NCI-H146 treated with DMSO at 0.1 percent for 48 hours (cell line): ENCODE results near the gene CYP4F12.
"Not testable (repeated sequence)": the region's sequence is repeated elsewhere in the genome, so short reads cannot be mapped to it uniquely, and the experiment has no call there.

Source experiments
- DNase-seq: peaks from one replicate; lab custom pipeline; 2025; ENCODE audit not compliant: unreplicated experiment; lab: John Stamatoyannopoulos, UW

The CYP4F12 gene

DNA sequence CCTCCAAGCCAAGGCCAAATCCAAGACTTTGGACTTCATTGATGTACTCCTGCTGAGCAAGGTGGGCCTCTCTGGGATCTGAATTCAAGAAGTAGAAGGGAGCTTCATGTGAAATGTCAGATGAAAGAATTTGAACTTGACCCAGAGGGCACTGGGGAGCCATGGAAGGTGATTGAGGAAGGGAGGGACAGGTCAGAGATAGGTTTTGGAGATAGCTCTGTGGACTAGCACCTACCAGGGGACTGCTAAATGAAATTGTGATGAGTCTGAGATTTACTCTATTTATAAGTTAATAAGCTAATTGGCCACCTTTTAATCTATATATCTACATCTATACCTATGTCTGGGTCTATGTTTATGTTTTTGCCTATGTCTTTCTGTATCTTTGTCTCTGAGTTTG lies 22.8 kb upstream of the CYP4F12 start:
- not testable (repeated sequence) for DNase-seq

DNA sequence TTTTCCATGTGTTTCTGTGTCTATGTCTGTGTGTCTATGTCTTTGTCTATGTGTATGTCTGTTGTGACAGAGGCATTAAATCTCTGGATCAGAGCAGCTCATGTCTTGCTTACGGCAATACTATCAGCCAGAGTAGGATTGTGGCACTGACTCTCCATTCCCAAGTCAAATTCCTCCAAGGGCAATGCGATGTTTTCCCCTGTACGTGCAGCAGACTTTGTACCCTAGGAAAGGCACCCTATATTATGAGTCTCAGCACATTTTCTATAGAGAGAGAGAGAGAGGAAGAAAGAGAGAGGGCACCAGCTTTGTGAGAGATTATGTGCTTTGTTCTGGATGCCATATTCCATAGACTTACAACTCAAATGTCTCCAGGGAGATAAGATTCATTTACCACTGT lies 21.1 kb upstream of the CYP4F12 start:
- no peak for DNase-seq

DNA sequence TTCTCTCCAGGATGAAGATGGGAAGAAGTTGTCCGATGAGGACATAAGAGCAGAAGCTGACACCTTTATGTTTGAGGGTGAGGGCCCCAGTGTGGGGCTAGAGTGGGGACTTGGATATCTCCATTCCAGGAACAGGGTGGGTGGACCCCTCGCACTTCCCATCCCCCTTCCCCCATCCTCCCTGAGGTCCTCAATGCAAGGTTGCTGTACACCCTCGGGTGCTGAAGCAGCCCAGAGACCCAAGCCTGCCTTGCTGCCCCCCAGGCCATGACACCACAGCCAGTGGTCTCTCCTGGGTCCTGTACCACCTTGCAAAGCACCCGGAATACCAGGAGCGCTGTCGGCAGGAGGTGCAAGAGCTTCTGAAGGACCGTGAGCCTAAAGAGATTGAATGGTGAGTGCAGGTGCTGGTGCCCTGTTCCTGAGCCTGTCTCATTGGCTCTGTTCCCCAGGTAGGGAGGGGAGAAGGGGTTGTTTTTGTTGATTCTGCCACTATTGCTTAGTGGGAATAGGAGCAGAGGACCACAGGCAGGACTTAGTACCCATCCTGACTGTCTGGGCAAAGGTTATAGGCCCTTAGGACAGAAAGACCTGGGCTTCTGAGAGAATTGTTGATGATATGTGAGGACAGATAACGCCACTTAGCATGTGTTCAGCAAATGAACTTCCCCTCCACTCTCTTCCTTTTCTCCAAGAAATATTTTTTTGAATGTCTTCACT lies 20.2 kb upstream of the CYP4F12 start:
- no peak for DNase-seq

DNA sequence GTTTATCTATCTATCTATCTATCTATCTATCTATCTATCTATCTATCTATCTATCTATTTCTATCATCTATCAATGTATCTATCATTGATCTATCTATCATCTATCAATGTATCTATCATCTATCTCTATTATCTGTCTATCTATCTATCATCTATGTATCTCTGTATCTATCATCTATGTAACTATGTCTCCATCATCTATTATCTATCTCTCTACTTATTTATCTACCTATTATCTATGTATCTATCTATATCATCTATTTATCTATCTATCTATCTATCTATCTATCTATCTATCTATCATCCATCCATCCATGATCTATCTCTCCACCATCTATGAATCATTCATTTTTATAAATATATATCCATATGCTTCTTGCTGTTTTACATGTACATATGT lies 16.4 kb upstream of the CYP4F12 start:
- no peak for DNase-seq

DNA sequence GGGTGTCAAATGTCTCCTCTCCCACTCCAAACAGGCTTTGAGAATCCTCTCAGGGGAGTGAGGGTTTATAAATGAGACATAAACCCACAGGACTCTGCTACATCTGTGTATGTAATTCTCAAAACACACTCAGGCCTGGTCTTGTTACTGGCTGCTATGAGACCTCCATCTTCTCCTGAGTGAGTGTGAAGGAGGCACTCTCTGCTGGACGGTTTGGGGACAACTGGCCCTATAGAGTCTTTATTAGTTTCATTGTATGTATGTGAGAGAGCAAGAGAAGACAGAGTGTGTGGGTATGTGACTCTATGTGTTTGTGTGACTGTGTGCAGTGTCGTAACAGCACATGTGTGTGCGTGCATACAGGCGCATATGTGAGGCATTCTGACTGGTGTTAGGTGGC lies 9.6 kb upstream of the CYP4F12 start:
- no peak for DNase-seq

DNA sequence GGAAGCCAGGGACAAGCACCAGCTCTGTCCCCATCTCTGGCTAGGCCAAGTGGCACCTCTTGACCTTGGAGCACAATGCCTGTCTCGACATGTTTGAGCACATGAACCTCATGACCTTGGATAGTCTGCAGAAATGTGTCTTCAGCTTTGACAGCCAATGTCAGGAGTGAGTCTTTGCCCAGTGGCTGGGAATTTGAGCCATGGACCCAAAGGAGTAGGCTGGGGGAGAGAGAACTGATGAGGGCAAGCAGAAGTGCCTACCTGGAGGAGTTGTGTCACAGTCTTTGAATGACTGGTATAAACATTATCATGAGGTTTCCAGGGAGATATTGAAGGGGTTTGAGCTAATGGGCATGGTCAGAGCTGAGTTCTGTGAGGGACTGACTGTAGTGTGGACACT lies 6.7 kb upstream of the CYP4F12 start:
- no peak for DNase-seq

DNA sequence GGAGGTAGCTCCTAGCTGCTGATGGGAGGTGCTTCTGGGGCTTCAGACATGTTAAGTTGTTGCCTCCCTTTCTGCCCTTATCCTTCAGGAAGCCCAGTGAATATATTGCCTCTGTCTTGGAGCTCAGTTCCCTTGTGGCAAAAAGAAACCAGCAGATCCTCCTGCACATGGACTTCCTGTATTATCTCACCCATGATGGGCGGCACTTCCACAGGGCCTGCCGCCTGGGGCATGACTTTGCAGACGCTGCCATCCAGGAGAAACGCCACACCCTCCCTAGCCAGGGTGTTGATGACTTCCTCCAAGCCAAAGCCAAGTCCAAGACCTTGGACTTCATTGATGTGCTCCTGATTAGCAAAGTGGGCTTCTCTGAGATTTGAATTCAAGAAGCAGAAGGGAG lies 6.0 kb upstream of the CYP4F12 start:
- no peak for DNase-seq

DNA sequence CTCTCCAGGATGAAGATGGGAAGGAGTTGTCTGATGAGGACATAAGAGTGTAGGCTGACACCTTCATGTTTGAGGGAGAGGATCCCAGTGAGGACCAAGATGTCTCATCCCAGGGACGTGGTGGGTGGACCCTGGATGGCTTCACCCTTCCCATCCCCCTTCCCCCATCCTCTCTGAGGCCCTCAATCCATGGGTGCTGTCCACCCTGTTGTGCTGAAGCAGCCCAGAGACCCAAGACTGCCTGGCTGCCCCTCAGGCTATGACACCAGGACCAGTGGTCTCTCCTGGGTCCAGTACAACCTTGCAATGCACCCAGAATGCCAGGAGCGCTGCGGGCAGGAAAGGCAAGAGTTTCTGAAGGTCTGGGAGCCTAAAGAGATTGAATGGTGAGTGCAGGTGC lies 3.4 kb upstream of the CYP4F12 start:
- DNase-seq = no peak

DNA sequence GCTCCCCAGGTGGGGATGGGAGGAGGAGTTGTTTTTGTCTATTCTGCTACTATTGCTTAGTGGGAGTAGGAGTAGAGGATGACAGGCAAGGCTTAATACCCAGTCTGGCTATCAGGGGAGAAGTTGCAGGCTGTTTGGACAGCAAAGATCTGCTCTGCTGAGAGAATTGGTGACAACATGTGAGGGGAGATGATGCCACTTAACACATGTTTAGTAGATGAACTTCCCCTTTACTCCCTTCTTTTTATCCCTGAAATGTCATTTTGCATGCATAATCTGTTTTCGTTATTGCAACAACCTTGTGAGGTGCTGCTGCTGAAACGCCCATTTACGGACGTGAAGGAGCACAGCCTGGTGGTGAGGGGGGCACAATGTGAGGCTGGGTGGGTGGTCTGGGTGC lies 3.0 kb upstream of the CYP4F12 start:
- DNase-seq = no peak

DNA sequence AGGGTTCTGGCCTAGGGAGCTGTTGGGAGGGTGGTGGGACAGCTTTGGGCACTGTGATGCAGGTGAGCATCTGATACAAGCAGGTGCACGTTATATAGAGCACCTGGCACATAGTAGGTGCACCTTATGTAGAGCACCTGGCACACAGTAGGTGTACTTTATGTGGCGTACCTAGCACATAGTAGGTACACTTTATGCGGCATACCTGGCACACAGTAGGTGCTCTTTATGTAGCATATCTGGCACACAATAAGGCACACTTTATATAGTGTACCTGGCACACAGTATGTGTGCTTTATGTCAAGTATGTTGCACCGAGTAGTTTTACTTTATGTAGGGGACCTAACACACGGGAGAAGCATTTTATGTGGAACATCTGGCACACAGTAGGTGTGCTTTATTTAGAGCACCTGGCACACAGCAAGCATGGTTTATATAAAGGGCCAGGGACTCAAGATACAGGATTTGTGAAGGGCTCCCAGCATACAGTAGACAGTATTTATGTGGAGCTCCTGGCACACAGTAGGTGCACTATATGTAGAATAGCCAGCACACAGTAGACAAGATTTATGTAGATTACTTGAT lies 1.6 kb upstream of the CYP4F12 start:
- DNase-seq = no peak

DNA sequence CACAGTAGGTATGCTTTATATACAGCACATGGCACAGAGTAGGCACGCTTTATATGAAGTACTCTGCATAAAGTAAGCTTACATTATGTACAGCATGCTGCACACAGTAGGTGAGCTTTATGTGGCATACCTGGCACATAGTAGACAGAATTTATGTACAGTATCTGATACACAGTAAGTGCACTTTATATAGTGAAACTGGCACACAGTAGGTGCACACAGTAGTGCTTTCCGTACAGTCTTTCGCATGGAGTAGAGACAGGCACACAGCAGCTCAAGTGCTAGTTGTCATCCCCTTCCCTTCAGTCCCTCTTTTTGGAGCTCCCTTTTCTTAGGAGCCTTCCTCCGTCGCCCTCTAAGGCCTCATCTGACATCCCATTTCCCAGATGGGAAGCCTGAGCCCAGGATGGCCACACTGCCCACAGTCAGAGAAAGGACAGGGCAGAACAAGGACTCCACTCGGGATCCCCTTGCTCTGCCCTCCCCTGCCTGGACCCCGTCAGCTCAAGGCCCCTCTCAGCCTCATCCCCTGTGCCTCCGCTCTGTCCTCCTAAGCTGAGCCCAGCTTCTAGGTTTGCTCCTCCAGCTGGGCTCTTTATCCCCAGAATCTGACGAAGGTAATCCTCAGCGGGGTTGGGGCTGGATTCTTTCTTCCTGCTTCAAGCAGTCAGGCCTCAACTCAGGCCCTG lies 852 bp upstream of the CYP4F12 start:
- no peak for DNase-seq

DNA sequence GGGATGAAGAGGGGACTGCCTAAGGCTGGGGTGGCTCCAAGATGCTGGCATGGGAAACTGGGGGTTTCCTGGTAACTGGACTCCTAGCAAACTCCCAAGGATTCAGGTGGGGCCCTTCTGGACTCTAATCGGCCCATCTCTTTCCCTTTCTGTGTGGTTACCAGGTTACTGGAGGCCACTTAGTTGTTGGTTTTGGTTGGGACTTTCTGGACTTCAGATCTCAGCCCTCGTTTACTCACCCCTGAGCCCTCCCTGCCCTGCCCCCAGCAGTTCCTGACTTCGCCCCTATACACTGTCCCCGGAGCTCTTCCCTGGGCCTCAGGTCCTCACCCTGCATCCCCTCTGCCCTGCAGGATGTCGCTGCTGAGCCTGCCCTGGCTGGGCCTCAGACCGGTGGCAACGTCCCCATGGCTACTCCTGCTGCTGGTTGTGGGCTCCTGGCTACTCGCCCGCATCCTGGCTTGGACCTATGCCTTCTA lies 328 bp downstream of the CYP4F12 start:
- no peak for DNase-seq

DNA sequence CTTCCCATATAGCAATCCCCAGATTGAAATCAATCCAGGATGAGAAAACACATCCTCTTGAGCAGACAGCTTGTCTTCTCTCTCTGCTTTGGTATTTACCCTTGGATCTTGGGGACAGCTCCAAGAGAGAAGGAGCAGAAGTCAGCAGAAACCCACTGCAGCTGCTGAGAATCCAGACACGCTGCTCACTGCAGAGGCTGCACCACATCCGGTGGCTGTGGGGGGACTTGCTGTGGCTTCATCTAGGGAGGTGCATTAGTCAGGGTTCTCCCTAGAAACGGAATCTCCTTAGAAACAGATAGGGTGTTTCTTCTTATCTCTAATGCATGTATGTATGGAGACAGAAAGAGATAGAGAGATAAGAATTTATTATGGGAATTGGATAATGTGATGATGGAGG lies 2.7 kb downstream of the CYP4F12 start:
- DNase-seq = no peak

DNA sequence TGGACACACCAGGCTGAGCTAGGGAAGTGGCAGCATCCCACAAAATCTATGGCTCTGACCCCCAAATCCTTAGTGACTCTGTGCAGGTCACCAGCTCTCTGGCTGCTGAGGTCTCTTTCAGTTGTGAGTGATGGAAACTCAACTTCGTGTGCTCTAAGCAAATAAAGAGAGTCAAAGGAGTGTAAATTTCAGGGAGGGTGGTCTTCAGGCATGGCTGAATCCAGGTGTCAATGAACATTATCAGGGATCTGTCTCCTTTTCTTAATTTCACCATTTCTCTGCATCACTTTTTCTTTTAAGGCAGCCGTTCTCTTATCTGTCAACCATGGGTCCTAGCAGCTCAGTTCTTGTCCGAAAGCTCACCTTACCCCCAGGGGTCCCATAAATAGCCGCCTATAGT lies 6.2 kb downstream of the CYP4F12 start:
- DNase-seq = no peak

DNA sequence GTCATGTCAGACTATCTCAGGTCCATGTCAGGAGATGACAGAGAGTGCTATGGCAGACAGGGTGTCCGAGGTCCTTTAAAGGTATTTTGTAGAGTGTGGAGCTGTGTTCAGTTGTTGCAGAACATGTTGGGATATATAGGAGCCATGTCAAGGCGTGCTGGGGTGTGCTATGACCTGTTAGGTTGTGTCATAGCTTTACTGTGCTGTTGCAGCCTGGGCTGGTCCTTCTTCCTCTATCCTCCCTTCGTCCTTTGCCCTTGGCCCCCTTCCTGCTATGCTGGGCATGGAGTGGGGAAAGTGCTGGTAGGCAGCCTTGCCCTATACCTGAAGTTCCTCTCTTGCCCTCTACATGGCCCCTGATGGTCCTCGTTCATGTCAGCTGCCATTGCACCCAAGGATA lies 7.0 kb downstream of the CYP4F12 start:
- not testable (repeated sequence) for DNase-seq

DNA sequence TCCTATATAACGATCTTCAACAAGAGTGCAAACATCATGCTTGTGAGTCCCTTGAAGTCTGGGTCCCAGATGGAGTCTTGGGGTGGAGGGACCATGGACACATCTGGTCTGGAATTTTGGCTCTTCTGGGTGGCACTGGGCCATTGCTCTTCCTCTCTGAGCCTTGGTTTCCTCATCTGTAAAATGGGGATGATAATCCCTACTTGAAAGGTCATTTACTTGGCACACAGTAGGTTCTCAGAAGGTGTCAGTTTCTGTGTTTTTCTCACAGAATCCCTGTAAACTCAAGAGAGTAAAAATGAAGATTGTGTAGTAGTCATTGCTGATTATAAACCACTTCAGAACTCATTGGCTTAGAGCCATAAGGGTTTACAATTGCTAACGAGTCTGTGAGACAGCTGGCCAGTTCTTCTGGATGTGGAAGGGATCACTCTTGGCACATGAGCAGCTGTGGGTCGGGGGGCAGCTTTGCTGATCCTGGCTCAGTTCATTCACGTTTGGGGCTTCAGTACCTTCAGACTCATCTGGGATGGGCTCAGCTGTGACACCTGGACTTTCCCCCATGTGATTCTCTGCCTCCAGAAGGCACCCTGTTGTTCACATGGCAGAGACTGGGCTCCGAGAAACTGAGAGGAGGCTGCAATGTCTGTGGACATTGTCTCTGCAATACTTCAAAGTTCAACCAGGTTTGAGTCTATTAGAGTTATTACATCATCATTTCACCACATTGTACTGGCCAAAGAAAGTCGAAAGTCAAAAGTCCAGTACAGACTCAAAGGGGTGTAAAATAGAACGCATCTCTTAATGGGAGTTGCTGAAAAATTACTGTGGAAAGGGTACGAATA lies 7.8 kb downstream of the CYP4F12 start:
- DNase-seq = no peak

DNA sequence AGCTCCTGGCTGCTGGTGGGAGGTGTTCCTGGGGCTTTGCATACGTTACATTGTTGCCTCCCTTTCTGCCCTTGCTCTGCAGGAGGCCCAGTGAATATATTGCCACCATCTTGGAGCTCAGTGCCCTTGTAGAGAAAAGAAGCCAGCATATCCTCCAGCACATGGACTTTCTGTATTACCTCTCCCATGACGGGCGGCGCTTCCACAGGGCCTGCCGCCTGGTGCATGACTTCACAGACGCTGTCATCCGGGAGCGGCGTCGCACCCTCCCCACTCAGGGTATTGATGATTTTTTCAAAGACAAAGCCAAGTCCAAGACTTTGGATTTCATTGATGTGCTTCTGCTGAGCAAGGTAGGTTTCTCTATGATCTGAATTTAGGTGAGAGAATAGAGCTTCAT lies 10.5 kb downstream of the CYP4F12 start:
- no peak for DNase-seq

DNA sequence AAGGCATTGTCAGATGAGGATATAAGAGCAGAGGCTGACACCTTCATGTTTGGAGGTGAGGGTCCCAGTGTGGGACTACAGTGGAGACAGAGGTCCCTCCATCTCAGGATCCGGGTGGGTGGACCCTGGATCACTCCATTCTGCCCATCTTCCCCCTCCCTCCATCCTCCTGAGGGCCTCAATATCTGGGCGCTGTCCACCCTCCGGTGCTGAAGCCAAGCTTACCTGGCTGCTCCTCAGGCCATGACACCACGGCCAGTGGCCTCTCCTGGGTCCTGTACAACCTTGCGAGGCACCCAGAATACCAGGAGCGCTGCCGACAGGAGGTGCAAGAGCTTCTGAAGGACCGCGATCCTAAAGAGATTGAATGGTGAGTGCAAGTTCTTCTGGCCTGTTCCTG lies 11.9 kb downstream of the CYP4F12 start:
- DNase-seq = no peak

DNA sequence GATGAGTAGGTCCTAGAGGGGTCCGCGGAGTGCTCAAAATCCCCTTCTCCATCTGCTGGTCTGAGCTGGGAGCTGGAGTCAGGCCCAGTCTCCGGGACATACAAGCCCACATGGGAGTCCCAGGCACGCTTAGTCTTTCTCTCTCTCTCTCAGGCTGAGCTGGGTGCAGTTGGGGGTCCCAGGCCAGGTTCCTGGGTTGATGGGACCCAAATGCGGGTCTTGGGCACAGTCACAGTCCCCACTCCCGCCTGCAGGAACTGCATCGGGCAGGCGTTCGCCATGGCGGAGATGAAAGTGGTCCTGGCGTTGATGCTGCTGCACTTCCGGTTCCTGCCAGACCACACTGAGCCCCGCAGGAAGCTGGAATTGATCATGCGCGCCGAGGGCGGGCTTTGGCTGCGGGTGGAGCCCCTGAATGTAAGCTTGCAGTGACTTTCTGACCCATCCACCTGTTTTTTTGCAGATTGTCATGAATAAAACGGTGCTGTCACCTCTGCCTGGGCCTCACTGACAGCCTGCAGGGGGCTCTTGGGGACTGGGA lies 23.8 kb downstream of the CYP4F12 start:
- DNase-seq = no peak

DNA sequence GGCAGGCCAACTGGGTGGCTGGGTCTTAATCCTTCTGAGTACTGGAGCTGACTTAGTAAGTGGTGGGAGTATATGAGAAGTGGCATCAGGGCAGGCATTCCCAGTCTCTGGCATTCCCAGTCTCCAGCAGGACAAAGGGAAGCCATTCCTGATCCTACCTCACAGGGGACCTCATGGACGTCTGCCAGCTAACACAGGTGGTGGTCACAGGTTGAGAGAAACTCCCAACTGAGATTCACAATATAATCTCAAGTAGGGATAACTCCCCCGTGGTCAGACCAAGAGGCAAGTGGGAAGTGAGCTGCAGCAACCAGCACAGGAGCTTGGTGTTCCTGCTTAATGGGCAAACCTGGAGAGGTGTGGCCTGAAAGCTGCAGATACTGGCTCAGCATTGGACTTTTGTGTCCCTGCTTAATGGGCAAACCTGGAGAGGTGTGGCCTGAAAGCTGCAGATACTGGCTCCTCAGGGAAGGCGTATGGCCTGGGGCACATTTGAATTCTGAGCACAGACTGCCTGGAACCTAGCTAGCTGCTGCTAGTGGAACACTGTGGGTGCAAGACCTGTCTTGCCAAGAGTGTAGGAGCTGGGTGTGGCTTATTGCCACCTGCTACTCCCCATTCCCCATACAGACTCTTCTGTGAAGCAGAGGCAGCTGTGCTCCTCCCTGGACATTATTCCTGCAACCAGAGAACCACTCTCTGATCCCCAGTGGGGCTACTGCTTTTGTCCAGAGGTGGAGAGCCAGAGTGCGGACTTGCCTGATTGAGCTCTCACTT lies 29.1 kb downstream of the CYP4F12 start:
- no peak for DNase-seq
